Muscle layer of duodenum (tissue), 2 donors: ENCODE measurements around the gene ACOT11.

Experiments used
- H3K27ac ChIP-seq: one replicate; pipeline ENCODE4 v1.7.0; 2013; ENCODE audit warnings: mild to moderate bottlenecking, low read length
- H3K27me3 ChIP-seq: one replicate; pipeline ENCODE4 v1.7.0; 2013; ENCODE audit warnings: low read depth, mild to moderate bottlenecking, control low read depth, low read length
- H3K36me3 ChIP-seq, 2 donors: one replicate each; pipeline ENCODE4 v1.7.0; 2013; ENCODE audit warnings: low read length in 2 of 2, control low read depth in 1 of 2, mild to moderate bottlenecking in 1 of 2; ENCODE audit not compliant: insufficient read depth in 2 of 2, control insufficient read depth in 1 of 2
- H3K4me1 ChIP-seq, 2 donors: one replicate each; pipeline ENCODE4 v1.7.0; 2013; ENCODE audit warnings: low read length in 2 of 2, mild to moderate bottlenecking in 2 of 2, control low read depth in 1 of 2, moderate library complexity in 1 of 2; ENCODE audit not compliant: insufficient read depth in 2 of 2, control insufficient read depth in 1 of 2
- H3K4me3 ChIP-seq, 2 donors: one replicate each; pipeline ENCODE4 v1.7.0; 2013; ENCODE audit warnings: low read length in 2 of 2, low read depth in 1 of 2, mild to moderate bottlenecking in 1 of 2
- H3K9me3 ChIP-seq, 2 donors: one replicate each; pipeline ENCODE4 v1.7.0; 2013; ENCODE audit warnings: low read length in 2 of 2, control low read depth in 1 of 2, mild to moderate bottlenecking in 1 of 2; ENCODE audit not compliant: control insufficient read depth in 1 of 2
- donor health status: healthy.

The ACOT11 gene

GRCh38 chr1:54606096-54606989 lies 58.3 kb downstream of the ACOT11 start:
- Histone ChIP-seq H3K27ac (no peak overlapping the region), H3K4me3 (no peak overlapping the region), H3K4me1 (no peaks in the 10 kb centered on the region), H3K36me3 (peaks cover 10 to 41% of the 10 kb centered on the region in 2 donors), H3K27me3 (no peaks in the 10 kb centered on the region), H3K9me3 (no peaks in the 10 kb centered on the region)

DNA sequence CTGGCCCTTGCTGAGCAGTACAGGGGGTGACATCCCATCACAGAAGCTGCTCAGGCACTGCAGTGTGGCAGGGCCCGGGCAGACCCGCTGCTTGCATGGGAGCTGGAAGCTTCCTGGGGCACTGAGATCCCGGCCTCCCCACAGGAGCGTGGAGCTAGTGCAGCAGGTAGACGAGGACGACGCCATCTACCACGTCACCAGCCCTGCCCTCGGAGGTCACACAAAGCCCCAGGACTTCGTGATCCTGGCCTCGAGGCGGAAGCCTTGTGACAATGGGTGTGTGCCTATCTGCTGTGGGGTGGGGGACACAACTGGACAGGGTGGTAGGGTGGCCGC lies 58.9 kb downstream of the ACOT11 start:
- Histone ChIP-seq H3K27me3 (no peaks in the 10 kb centered on the region), H3K27ac (no peak overlapping the region), H3K9me3 (no peaks in the 10 kb centered on the region), H3K36me3 (peaks cover 10 to 35% of the 10 kb centered on the region in 2 donors), H3K4me3 (no peak overlapping the region), H3K4me1 (no peaks in the 10 kb centered on the region)

DNA sequence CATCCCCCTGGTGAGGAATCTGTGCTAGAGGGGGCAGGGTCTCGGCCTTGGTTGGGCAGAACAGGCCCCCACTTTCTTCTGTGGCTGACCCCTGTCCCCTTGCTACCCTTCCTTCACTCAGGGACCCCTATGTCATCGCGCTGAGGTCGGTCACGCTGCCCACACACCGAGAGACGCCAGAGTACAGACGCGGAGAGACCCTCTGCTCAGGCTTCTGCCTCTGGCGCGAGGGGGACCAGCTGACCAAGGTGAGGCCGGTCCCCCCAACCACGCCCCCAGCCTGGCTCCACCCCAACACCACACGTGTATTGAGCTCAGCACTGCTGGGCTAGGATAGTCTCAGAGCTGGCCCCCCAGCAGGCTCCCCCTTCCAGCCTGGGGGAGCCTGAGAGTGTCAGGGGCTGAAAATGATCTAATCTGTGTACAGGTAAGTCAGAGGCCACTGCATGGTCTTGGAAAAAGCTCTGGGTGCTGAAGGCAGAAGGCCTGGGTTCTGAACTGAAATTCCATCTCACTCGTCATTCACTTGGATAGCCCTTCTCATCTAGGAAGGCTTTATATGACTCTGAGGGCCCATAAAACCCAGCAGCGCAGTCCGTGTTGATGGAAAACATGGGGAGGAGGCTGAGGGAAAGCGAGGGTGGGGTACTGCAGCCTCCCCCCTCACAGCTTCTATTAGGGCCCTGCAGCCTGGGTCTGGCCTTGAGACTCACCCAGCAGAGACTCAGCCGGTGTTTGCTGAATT lies 60.0 kb downstream of the ACOT11 start:
- no peaks in the 10 kb centered on the region for H3K9me3 ChIP-seq
- H3K27me3 ChIP-seq: no peaks in the 10 kb centered on the region
- no peak overlapping the region for H3K27ac ChIP-seq
- H3K4me1 ChIP-seq: no peaks in the 10 kb centered on the region
- H3K4me3 ChIP-seq: no peak overlapping the region
- peaks cover 10 to 30% of the 10 kb centered on the region in 2 donors for H3K36me3 ChIP-seq

DNA sequence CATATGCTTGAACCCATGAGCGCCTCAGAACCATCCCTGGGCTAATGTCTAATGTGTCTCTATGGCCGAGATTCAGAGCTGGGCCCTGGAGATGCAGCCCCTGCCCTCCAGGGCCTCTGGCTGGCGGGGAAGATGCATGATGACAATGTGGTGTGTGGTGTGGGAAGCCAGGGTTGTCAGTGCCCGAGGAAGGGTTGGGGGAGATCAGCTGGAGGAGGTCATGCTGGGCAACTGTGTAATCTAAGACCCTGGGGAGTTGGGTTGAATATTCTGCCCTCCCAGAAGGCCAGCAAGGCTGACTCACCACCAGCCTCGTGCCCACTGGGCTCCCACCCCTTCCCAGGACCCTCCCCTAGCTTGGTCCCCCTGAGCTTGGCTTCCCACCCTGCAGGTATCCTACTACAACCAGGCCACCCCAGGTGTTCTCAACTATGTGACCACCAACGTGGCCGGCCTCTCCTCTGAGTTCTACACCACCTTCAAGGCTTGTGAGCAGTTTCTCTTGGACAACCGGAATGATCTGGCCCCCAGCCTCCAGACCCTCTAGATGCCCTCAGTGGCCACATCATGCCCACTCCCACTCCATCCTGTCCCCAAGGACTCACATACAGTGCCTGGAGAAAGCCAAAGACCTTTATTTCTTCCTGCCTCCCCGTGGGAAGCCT lies 60.7 kb downstream of the ACOT11 start:
- H3K27ac ChIP-seq: no peak overlapping the region
- no peaks in the 10 kb centered on the region for H3K9me3 ChIP-seq
- no peaks in the 10 kb centered on the region for H3K4me1 ChIP-seq
- peaks cover 10 to 27% of the 10 kb centered on the region in 2 donors for H3K36me3 ChIP-seq
- no peaks in the 10 kb centered on the region for H3K27me3 ChIP-seq
- no peak overlapping the region for H3K4me3 ChIP-seq

- Histone ChIP-seq H3K27ac (no peak overlapping the region), H3K9me3 (no peaks in the 10 kb centered on the region), H3K4me1 (no peaks in the 10 kb centered on the region), H3K4me3 (no peak overlapping the region), H3K36me3 (peaks cover 10 to 21% of the 10 kb centered on the region in 2 donors), H3K27me3 (no peaks in the 10 kb centered on the region)
Observed at GRCh38 chr1:54609301-54609921, 61.4 kb downstream of the ACOT11 start.

DNA sequence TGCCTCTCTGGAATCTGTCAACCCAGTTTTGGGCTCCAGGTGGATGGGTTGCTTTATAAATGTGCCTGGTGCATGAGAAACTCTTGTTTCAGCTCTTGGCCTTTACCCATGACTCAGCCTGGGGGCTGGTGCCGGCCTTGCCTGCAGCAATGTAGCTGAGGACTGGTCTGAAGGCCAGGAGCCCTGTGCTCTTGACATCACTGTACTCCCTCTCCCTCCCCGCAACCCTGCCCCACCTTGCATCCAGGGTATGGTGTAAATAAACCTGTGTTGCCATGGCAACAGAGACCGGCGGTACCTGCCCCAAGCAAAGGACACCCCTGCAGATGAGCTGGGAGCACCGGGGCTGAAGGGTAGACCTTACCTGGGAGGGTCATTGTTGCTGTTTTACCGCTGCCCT lies 62.0 kb downstream of the ACOT11 start:
- H3K27ac ChIP-seq: no peak overlapping the region
- peaks cover 7 to 16% of the 10 kb centered on the region in 2 donors for H3K36me3 ChIP-seq

GRCh38 chr1:54610601-54611580 lies 62.9 kb downstream of the ACOT11 start:
- no peaks in the 10 kb centered on the region for H3K9me3 ChIP-seq
- H3K4me1 ChIP-seq: no peaks in the 10 kb centered on the region
- no peak overlapping the region for H3K4me3 ChIP-seq
- H3K27ac ChIP-seq: no peak overlapping the region
- peaks cover 7 to 16% of the 10 kb centered on the region in 2 donors for H3K36me3 ChIP-seq
- no peaks in the 10 kb centered on the region for H3K27me3 ChIP-seq

More for the DNA sequence above, 62.0 kb downstream of the ACOT11 start:
- Histone ChIP-seq H3K27me3 (no peaks in the 10 kb centered on the region), H3K4me1 (no peaks in the 10 kb centered on the region), H3K4me3 (no peak overlapping the region), H3K9me3 (no peaks in the 10 kb centered on the region)

DNA sequence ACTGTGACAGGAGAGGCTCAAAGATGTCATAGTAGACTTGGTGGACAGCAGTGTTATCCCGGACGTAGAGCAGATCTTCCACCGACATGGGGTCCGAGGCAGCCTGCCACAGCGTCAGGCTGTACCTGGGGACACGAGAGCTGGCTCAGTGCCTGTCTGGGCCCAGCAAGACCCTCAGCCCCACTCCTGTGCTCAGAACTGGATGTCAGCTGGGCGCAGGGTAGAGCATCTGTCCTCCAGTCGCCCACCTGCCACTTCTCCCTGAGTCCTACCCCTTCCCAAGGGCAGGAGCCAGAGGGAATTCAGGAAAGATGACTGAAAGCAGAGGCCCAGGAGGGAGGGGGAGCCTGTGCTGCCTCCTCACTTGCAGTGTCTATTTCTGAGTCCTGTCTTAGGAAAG lies 63.6 kb downstream of the ACOT11 start:
- H3K27ac ChIP-seq: no peak overlapping the region

DNA sequence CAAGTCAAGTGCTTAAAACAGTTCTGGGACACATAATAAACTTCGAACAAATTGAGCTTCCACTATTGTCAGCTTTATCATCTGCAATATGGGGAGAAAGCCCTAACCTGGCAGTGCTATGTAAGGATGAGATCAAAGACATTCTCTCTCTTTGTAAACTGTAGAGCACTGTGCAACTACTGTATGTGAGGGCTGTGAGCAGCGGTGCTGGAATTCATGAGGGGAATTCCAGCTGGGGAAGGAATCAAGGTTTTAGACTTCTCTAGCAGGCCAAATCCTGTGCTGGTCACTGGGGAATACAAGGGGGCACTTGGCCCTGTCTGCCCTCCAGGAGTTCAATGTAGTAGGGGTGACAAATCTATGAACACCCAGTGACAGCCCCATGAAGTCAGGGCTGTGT lies 66.0 kb downstream of the ACOT11 start:
- H3K36me3 ChIP-seq: no peaks in the 10 kb centered on the region
- no peak overlapping the region for H3K4me3 ChIP-seq
- H3K27me3 ChIP-seq: no peaks in the 10 kb centered on the region
- no peaks in the 10 kb centered on the region for H3K4me1 ChIP-seq
- no peak overlapping the region for H3K27ac ChIP-seq
- no peaks in the 10 kb centered on the region for H3K9me3 ChIP-seq

More for the DNA sequence above, 63.6 kb downstream of the ACOT11 start:
- Histone ChIP-seq H3K4me3 (no peak overlapping the region), H3K27me3 (no peaks in the 10 kb centered on the region), H3K9me3 (no peaks in the 10 kb centered on the region), H3K4me1 (no peaks in the 10 kb centered on the region), H3K36me3 (peaks cover 7 to 16% of the 10 kb centered on the region in 2 donors)

- no peak overlapping the region for H3K4me3 ChIP-seq
Observed at GRCh38 chr1:54614563-54614962, 66.5 kb downstream of the ACOT11 start.

More at GRCh38 chr1:54614563-54614962, 66.5 kb downstream of the ACOT11 start:
- Histone ChIP-seq H3K4me1 (no peaks in the 10 kb centered on the region), H3K9me3 (no peaks in the 10 kb centered on the region), H3K36me3 (no peaks in the 10 kb centered on the region), H3K27me3 (no peaks in the 10 kb centered on the region), H3K27ac (no peak overlapping the region)
